Tibial nerve (tissue), 4 donors: Measurements from ENCODE around the gene WDR45B. TPM values are rescaled to one million over a fixed set of nuclear protein-coding genes. Genes with fewer than 3 reads are reported as not detected.

ENCODE experiments used
- DNase-seq, 2 donors: peaks; one replicate each; pipeline ENCODE4 v3.0.0-alpha.2; 2019; ENCODE audit warnings: low spot score in 2 of 2
- H3K27ac ChIP-seq, 4 donors: fragments of 200-600 bp; sonication (generic) in 3 of 4; one replicate each; pipeline ENCODE4 v1.5.1; 2017 to 2019; ENCODE audit warnings: mild to moderate bottlenecking in 1 of 4
- H3K27me3 ChIP-seq, 2 donors: fragments of 200-600 bp; sonication (generic) in 1 of 2; one replicate each; pipeline versions ENCODE4 v1.5.1 to v1.6.0; 2017 to 2019
- H3K36me3 ChIP-seq, 3 donors: fragments of 200-600 bp; sonication (generic); one replicate each; pipeline ENCODE4 v1.5.1; 2018 to 2019
- H3K4me1 ChIP-seq, 4 donors: fragments of 200-600 bp; sonication (generic) in 3 of 4; one replicate each; pipeline ENCODE4 v1.5.1; 2017 to 2019
- H3K4me3 ChIP-seq, 4 donors: fragments of 200-600 bp; sonication (generic) in 3 of 4; one replicate each; pipeline ENCODE4 v1.5.1; 2017 to 2019; ENCODE audit warnings: mild to moderate bottlenecking in 1 of 4, moderate library complexity in 1 of 4
- H3K9me3 ChIP-seq, 4 donors: fragments of 200-600 bp; sonication (generic) in 3 of 4; one replicate each; pipeline ENCODE4 v1.5.1; 2017 to 2019
- CTCF ChIP-seq, 5 experiments: fragments of 200-600 bp in 3 of 5; fragments of 450-650 bp in 2 of 5; sonication (generic) in 3 of 5; IDR thresholded peaks; one replicate each; pipeline ENCODE4 v1.5.1; 2016 to 2019; ENCODE audit warnings: antibody characterized with exemption in 5 of 5, mild to moderate bottlenecking in 3 of 5, moderate library complexity in 2 of 5
- EP300 ChIP-seq, 2 donors: sonication (generic); formaldehyde crosslinking; IDR thresholded peaks; one replicate each; pipeline ENCODE4 v1.6.1; 2017; ENCODE audit warnings: antibody characterized with exemption in 2 of 2, mild to moderate bottlenecking in 1 of 2
- POLR2A ChIP-seq, 2 donors: fragments of 450-650 bp; IDR thresholded peaks; one replicate each; pipeline ENCODE4 v1.6.1; 2017; ENCODE audit warnings: antibody characterized with exemption in 2 of 2, mild to moderate bottlenecking in 2 of 2, moderate library complexity in 2 of 2
- WGBS, 2 donors: methylation state at CpG; one replicate each; pipeline ENCODE4 v1.1.5; 2018; 5-methylcytosine and 5-hydroxymethylcytosine counted together
- total RNA-seq, 4 donors: library from RNA; depleted of rRNA; stranded (reverse); fragments of >200 nt; gene quantifications; one replicate each; pipeline ENCODE4 v1.1.0, GENCODE V29; 2016

WDR45B gene
- total RNA-seq, 4 donors from 2014 or later: 64.9 to 114 (median 88.5) TPM

- DNase-seq: no peak
- H3K27ac ChIP-seq: no peak overlapping the region
- H3K4me1 ChIP-seq: peaks cover 0 to 7% (median 0%) of the 10 kb centered on the region in 4 donors
- peaks cover 0 to 90% (median 3%) of the 10 kb centered on the region in 3 donors for H3K36me3 ChIP-seq
- WGBS, 2 donors: 80% methylated on average over 11 of the region's 11 CpGs
- H3K9me3 ChIP-seq: no peaks in the 10 kb centered on the region
- no peak overlapping the region for H3K4me3 ChIP-seq
- H3K27me3 ChIP-seq: no peaks in the 10 kb centered on the region
- TF ChIP-seq POLR2A (IDR thresholded peaks at IDR 0.05): no peak
- no peak for TF ChIP-seq CTCF (IDR thresholded peaks at IDR 0.05)
- TF ChIP-seq EP300 (IDR thresholded peaks at IDR 0.05): no peak
Observed at GRCh38 chr17:82574041-82574440, 74.2 kb downstream of the WDR45B start.

GRCh38 chr17:82571855-82572254 is 76.4 kb downstream of the WDR45B start:
- H3K27ac ChIP-seq: no peak overlapping the region
- H3K36me3 ChIP-seq: peaks cover 0 to 98% (median 3%) of the 10 kb centered on the region in 3 donors
- DNase-seq: no peak
- peaks cover 0 to 21% (median 0%) of the 10 kb centered on the region in 4 donors for H3K4me1 ChIP-seq
- H3K4me3 ChIP-seq: no peak overlapping the region
- H3K27me3 ChIP-seq: no peaks in the 10 kb centered on the region
- TF ChIP-seq EP300 (IDR thresholded peaks at IDR 0.05): no peak
- TF ChIP-seq CTCF (IDR thresholded peaks at IDR 0.05): no peak
- TF ChIP-seq POLR2A (IDR thresholded peaks at IDR 0.05): no peak
- WGBS, 2 donors: 83 to 90% methylated on average over 6 of the region's 6 CpGs
- no peaks in the 10 kb centered on the region for H3K9me3 ChIP-seq

- H3K36me3 ChIP-seq: peaks cover 0 to 97% (median 8%) of the 10 kb centered on the region in 3 donors
Observed at GRCh38 chr17:82570277-82570676, 78.0 kb downstream of the WDR45B start.

GRCh38 chr17:82569621-82570020 is 78.6 kb downstream of the WDR45B start:
- H3K9me3 ChIP-seq: no peaks in the 10 kb centered on the region
- H3K36me3 ChIP-seq: peaks cover 0 to 91% (median 8%) of the 10 kb centered on the region in 3 donors
- DNase-seq: no peak
- H3K27me3 ChIP-seq: no peaks in the 10 kb centered on the region
- no peak for TF ChIP-seq CTCF (IDR thresholded peaks at IDR 0.05)
- no peak for TF ChIP-seq POLR2A (IDR thresholded peaks at IDR 0.05)
- no peak for TF ChIP-seq EP300 (IDR thresholded peaks at IDR 0.05)
- 85 to 88% methylated on average over 11 of the region's 11 CpGs for WGBS, 2 donors
- H3K4me3 ChIP-seq: no peak overlapping the region
- H3K27ac ChIP-seq: peak overlapping the region in 1 of 4 donors; percentile 56
- H3K4me1 ChIP-seq: peaks cover 0 to 38% (median 0%) of the 10 kb centered on the region in 4 donors

More at GRCh38 chr17:82570277-82570676, 78.0 kb downstream of the WDR45B start:
- Histone ChIP-seq H3K4me1 (peaks cover 0 to 35% (median 0%) of the 10 kb centered on the region in 4 donors), H3K27me3 (no peaks in the 10 kb centered on the region), H3K9me3 (no peaks in the 10 kb centered on the region), H3K4me3 (no peak overlapping the region), H3K27ac (peak overlapping the region in 1 of 4 donors; percentile 56)
- WGBS, 2 donors: 69 to 86% methylated on average over 9 of the region's 9 CpGs
- no peak for TF ChIP-seq CTCF (IDR thresholded peaks at IDR 0.05)
- TF ChIP-seq EP300 (IDR thresholded peaks at IDR 0.05): no peak
- TF ChIP-seq POLR2A (IDR thresholded peaks at IDR 0.05): no peak
- DNase-seq: no peak

- TF ChIP-seq CTCF (IDR thresholded peaks at IDR 0.05) (no peak), POLR2A (IDR thresholded peaks at IDR 0.05) (no peak), EP300 (IDR thresholded peaks at IDR 0.05) (no peak)
- Histone ChIP-seq H3K27ac (peak overlapping the region in 2 of 4 donors; percentile 50 to 56), H3K36me3 (peaks cover 0 to 85% (median 8%) of the 10 kb centered on the region in 3 donors), H3K4me3 (no peak overlapping the region), H3K9me3 (no peaks in the 10 kb centered on the region), H3K27me3 (no peaks in the 10 kb centered on the region), H3K4me1 (peaks cover 0 to 43% (median 0%) of the 10 kb centered on the region in 4 donors)
- WGBS, 2 donors: 72 to 84% methylated on average over 10 of the region's 10 CpGs
- DNase-seq: no peak
Observed at GRCh38 chr17:82568997-82569393, 79.2 kb downstream of the WDR45B start.
